Upper lobe of left lung (tissue), 4 donors: ENCODE measurements around the gene PPP2R3B.
"Not testable (repeated sequence)": the region's sequence is repeated elsewhere in the genome, so short reads cannot be mapped to it uniquely, and the experiment has no call there.

ENCODE experiments used
- EP300 ChIP-seq, 4 donors: sonication (generic); formaldehyde crosslinking; IDR thresholded peaks; one replicate each; pipeline ENCODE4 v1.5.1; 2017; ENCODE audit warnings: antibody characterized with exemption in 4 of 4, control low read depth in 2 of 4
- POLR2A ChIP-seq, 4 donors: fragments of 450-650 bp; IDR thresholded peaks; one replicate each; pipeline ENCODE4 v1.5.1; 2016 to 2017; ENCODE audit warnings: antibody characterized with exemption in 4 of 4, mild to moderate bottlenecking in 2 of 4
- TF ChIP-seq, protein P1 (sequence below), 6 experiments: fragments of 450-650 bp in 4 of 6; fragments of 200-600 bp in 2 of 6; sonication (generic) in 2 of 6; IDR thresholded peaks; one replicate each; pipeline ENCODE4 v1.5.1; 2016 to 2019; ENCODE audit warnings: antibody characterized with exemption in 6 of 6

DNA sequence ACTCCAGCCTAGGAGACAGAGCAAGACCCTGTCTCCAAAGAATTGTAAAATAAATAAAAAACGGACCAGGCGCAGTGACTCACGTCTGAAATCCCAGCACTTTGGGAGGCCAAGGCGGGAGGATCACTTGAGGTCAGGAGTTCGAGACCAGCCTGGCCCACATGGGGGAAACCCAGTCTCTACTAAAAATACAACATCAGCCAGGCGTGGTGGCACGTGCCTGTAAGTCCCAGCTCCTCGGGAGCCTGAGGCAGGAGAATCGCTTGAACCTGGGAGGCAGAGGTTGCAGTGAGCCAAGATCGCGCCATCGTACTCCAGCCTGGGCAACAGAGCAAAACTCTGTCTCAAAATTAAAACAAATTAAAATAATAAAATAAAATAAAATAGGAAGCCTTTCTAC, 971 bp downstream of the PPP2R3B start:
- TF ChIP-seq, protein P1, sequence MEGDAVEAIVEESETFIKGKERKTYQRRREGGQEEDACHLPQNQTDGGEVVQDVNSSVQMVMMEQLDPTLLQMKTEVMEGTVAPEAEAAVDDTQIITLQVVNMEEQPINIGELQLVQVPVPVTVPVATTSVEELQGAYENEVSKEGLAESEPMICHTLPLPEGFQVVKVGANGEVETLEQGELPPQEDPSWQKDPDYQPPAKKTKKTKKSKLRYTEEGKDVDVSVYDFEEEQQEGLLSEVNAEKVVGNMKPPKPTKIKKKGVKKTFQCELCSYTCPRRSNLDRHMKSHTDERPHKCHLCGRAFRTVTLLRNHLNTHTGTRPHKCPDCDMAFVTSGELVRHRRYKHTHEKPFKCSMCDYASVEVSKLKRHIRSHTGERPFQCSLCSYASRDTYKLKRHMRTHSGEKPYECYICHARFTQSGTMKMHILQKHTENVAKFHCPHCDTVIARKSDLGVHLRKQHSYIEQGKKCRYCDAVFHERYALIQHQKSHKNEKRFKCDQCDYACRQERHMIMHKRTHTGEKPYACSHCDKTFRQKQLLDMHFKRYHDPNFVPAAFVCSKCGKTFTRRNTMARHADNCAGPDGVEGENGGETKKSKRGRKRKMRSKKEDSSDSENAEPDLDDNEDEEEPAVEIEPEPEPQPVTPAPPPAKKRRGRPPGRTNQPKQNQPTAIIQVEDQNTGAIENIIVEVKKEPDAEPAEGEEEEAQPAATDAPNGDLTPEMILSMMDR (IDR thresholded peaks at IDR 0.05) = not testable (repeated sequence)
- not testable (repeated sequence) for TF ChIP-seq POLR2A, EP300 (IDR thresholded peaks at IDR 0.05)
